Stimulated activated CD4-positive, alpha-beta T cell treated with anti-CD3 and anti-CD28 coated beads, Interleukin-1b, Interleukin-23, amount 100 ng/mL, for 4 hours (primary cell): ENCODE data around the gene PLAGL1.

Experiments used
- DNase-seq, 2 donors: peaks; one replicate each; pipeline ENCODE4 v3.0.0-alpha.2; 2020; ENCODE audit warnings: low read depth in 2 of 2

Gene PLAGL1

GRCh38 chr6:143965503-143966171 lies 42.4 kb downstream of the PLAGL1 start:
- no peak for DNase-seq

- DNase-seq, result no peak
Measured at GRCh38 chr6:143964674-143965081, 43.4 kb downstream of the PLAGL1 start.

- DNase-seq, result no peak
Measured at GRCh38 chr6:143963158-143963919, 44.7 kb downstream of the PLAGL1 start.

GRCh38 chr6:143961886-143962878 lies 45.9 kb downstream of the PLAGL1 start:
- no peak for DNase-seq

GRCh38 chr6:143961066-143961465 lies 47.0 kb downstream of the PLAGL1 start:
- DNase-seq, result no peak

GRCh38 chr6:143959927-143960326 lies 48.1 kb downstream of the PLAGL1 start:
- DNase-seq, result no peak

GRCh38 chr6:143958839-143959399 lies 49.1 kb downstream of the PLAGL1 start:
- no peak for DNase-seq

GRCh38 chr6:143957679-143958274 lies 50.3 kb downstream of the PLAGL1 start:
- no peak for DNase-seq

GRCh38 chr6:143955971-143956370 lies 52.1 kb downstream of the PLAGL1 start:
- DNase-seq, result no peak

- DNase-seq, result no peak
Measured at GRCh38 chr6:143953922-143954321, 54.1 kb downstream of the PLAGL1 start.

GRCh38 chr6:143952947-143953701 lies 54.9 kb downstream of the PLAGL1 start:
- DNase-seq, result no peak

GRCh38 chr6:143952060-143952778 lies 55.8 kb downstream of the PLAGL1 start:
- DNase-seq, result no peak

- no peak for DNase-seq
Measured at GRCh38 chr6:143950875-143951274, 57.2 kb downstream of the PLAGL1 start.

- DNase-seq, result no peak
Measured at GRCh38 chr6:143949962-143950361, 58.1 kb downstream of the PLAGL1 start.

- no peak for DNase-seq
Measured at GRCh38 chr6:143949535-143949934, 58.5 kb downstream of the PLAGL1 start.

- no peak for DNase-seq
Measured at GRCh38 chr6:143948208-143948607, 59.9 kb downstream of the PLAGL1 start.

- DNase-seq, result peak; percentile 32 to 44
Measured at GRCh38 chr6:143941852-143942627, 66.0 kb downstream of the PLAGL1 start.

- DNase-seq, result peak; percentile 18 to 44
Measured at GRCh38 chr6:143940011-143940597, 68.0 kb downstream of the PLAGL1 start.

- no peak for DNase-seq
Measured at GRCh38 chr6:143939364-143939763, 68.7 kb downstream of the PLAGL1 start.
